Measurements from ENCODE around the gene APOA5.
"Not testable (repeated sequence)": the region's sequence is repeated elsewhere in the genome, so short reads cannot be mapped to it uniquely, and the experiment has no call there.

DNA sequence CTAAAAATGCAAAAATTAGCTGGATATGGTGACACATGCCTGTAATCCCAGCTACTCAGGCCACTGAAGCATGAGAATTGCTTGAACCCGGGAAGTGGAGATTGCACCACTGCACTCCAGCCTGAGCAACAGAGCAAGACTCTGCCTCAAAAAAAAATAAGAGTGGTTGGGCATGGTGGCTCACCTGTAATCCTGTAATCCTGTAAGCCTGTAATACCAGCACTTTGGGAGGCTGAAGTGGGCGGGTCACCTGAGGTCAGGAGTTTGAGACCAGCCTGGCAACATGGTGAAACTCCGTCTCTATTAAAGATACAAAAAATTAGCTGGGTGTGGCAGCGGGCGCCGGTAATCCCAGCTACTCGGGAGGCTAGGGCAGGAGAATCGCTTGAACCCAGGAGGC, 35.6 kb downstream of the APOA5 start:
- TF ChIP-seq, protein P1, sequence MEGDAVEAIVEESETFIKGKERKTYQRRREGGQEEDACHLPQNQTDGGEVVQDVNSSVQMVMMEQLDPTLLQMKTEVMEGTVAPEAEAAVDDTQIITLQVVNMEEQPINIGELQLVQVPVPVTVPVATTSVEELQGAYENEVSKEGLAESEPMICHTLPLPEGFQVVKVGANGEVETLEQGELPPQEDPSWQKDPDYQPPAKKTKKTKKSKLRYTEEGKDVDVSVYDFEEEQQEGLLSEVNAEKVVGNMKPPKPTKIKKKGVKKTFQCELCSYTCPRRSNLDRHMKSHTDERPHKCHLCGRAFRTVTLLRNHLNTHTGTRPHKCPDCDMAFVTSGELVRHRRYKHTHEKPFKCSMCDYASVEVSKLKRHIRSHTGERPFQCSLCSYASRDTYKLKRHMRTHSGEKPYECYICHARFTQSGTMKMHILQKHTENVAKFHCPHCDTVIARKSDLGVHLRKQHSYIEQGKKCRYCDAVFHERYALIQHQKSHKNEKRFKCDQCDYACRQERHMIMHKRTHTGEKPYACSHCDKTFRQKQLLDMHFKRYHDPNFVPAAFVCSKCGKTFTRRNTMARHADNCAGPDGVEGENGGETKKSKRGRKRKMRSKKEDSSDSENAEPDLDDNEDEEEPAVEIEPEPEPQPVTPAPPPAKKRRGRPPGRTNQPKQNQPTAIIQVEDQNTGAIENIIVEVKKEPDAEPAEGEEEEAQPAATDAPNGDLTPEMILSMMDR (IDR thresholded peaks at IDR 0.05; ENCODE audit: insufficient read depth, low read length, poor library complexity, severe bottlenecking): not testable (repeated sequence)
- not testable (repeated sequence) for TF ChIP-seq EZH2phosphoT487 (conservative IDR thresholded peaks at IDR 0.05; ENCODE audit: low read length)
